ENCODE measurements around the gene LRRIQ1.
A peak's percentile ranks its signal among the peaks of the same experiment; 100 is the strongest.

LRRIQ1 gene

DNA sequence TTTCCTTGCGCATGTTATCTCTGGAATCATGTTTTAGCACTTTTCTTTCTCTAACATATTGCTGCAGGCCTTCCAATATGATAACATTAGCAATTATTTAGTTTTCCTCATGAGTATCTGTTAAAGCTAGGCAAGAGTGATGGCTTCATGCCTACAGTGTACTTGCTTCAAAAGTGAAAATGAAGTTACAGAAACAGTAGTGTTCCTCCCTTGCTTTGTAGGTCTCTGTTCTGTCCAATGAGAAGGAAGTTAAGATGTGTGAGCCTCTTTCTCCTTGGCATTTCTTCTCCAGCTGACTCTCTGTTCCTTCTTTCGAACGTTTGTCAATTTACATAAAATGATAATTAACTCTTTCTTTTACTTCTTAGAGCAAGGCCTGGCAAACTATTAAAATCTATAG is 22.2 kb downstream of the LRRIQ1 start:
- DNase-seq, result no peak

DNA sequence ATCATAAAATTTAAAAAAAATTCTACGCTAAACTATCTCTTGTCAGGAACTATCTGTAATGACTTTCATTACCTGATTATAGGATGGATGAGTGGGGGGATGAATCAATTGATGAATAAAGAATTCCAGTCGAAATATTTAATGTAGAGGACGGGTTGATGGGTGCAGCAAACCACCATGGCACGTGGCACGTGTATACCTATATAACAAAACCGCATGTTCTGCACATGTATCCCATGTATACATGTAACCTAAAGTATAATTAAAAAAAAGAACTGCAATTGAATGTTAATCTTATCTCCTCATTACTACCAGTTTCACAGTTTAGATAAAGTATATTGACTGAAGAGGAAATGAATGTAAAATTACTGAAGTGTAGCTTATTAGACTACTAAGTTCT is 23.4 kb downstream of the LRRIQ1 start:
- no peak for DNase-seq

DNA sequence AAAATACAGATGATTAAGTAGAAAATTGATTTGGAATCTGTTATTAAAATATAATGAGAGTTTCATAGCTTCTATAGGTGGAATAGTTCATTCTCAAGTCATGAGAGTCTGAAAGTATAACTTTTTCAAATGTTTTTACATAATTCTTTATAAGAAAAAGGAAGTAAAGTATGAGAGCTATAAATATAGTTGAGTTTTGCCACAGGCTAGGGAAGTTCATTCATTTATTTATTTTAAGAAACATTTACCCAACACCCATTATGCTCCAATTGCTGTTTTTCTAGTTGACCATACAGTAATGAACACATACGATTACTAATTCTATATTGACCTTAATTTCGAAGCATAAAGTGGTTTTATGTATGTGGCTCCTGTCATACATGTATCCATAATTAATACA is 24.8 kb downstream of the LRRIQ1 start:
- no peak for DNase-seq

DNA sequence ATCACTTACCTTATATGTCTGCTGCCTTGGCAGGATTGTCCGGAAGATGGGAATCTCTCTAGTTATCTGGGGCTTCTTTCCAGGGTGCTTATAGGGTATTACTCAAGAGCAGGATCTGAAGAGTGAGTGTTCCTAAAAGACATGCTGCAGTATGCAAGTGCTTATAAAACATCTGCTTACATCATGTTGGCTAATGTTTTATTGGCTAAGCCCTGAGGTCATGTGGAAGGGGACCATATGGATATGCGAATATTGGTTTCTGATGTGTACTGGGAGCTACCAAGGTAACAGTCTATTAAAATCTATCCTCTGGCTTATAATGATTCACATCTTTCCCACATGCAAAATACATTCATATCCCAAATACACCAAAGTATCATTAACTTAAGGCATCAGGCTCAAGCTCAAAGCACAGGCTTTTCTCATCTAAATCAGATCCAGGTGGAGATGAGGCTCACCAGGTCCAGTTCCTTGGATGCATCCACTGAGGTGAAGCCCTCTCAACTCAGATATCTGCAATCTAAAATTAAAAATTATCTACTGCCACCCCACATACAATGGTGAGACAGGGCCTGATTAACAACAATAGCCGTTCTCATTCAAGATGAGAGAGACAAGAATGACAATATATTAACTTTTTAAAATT is 29.8 kb downstream of the LRRIQ1 start:
- no peak for DNase-seq

DNA sequence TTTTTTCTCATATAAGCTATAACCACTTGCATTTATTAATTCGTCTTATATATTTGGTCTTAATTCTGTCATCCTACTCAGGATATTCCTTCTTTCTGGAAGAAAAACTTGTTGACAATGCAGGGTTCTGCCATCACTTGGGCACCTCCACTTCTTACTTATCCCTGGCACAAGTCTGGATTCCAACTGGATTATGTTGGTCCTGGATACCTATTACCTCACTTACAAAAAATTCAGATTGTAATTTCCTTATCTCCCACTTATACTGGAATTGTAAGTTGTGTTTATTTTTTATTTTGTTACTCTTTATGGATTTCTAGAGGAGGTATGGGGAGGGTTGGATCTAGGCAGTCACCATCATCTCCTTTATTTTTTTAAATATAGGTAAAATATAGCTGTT is 36.7 kb downstream of the LRRIQ1 start:
- no peak for DNase-seq

DNA sequence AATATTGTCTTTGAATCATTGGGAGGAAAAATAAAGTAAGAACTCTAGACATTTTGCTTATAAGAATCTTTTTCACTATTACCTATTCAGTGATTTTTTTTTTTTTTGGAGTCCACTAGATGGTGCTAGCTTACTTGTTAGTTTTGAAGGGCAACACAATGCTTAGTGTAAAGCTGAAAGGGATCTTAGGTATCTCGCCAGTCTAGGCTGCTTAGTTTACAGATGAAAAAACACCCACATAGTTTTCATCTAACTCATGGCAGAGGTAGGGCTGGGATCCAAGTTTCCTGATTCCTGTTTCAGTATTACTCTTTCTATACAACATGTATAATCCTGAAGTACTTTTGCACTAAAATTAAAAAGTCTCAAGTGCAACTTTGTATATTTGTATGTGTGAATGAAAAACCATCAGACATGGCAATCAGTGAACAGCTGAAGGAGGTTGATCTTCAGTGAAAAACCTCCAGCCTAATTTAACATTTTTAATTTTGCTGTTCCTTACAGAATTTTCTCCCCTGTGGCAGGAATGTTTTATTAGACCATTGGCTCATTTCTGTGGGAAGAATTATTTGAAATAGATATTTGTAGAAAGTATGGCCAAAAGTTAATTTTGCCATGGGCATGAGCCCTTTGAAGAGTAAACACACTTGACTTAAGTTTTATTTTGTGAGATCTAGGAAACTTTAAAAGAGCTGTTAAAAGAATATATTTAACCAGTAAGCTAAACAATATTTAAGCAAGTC is 40.7 kb downstream of the LRRIQ1 start:
- DNase-seq, result peak; percentile 40 to 75

DNA sequence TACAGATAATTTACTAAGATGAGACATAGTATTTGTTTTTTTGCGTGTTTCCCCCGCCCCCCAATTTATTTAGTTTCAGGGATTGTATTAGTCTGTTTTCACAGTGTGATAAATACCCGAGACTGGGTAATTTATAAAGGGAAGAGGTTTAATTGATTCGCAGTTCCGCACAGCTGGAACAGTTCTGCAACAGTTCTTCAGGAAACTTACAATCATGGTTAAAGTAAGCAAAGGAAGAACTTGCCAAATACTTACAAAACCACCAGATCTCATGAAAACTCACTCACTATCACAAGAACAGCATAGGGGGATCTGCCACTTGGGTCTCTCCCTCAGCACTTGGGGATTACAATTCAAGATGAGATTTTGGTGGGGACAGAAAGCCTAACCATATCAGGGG is 48.9 kb downstream of the LRRIQ1 start:
- no peak for DNase-seq

DNA sequence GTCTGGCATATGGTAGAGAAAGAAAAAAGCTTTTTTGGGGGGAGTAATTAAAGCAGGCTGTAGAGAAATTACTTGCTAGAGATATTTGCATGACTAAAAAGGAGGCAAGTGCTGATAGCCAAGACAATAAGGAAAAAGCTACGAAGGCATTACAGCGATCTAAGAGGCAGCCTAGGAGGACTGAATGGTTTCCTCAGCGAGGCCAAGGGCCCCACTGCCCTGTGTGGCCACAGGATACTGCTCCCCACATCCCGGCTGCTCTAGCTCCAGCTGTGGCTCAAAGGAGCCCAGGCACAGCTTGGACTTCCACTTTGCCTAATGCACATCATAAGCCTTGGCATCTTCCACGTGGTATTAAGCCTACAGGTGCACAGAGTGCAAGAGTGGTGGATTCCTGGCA is 53.6 kb downstream of the LRRIQ1 start:
- DNase-seq, result no peak

DNA sequence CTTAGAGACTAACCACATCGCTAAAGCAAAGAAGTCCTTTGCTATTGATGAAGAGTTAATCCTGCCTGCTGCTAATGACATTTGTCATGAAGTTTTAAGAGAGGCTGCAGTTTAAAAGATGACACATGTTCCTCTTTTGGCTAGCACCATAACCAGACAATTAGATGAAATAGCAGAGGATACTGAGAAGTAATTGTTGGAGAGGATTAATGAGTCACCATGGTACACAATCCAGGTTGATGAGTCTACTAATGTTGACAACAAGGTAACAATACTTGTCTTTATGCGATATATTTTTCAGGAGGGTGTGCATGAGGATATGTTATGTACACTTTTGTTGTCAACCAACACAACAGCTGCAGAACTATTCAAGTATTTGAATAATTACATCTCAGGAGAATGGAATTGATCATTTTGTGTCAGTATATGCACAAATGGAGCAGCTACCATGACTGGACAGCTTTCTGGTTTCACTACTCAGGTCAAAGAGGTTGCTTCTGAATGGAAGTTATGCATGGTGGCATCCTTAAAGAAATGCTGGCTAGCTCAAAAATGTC is 56.7 kb downstream of the LRRIQ1 start:
- no peak for DNase-seq

DNA sequence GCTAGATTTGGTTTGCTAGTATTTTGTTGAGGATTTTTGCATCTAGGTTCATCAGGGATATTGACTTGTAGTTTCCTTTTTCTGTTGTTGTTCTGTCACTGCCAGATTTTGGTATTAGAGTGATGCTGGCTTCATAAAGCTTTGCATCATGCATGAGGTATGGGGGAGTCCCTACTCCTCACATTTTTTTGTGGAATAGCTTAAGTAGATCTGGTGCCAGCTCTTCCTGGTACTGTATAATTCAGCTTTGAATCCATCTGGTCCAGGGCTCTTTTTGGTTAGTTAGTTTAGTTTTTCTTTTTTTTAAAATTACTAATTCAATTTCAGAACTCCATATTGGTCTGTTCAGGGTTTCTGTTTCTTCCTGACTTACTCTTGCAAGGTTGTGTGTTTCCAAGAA is 59.4 kb downstream of the LRRIQ1 start:
- DNase-seq, result no peak

DNA sequence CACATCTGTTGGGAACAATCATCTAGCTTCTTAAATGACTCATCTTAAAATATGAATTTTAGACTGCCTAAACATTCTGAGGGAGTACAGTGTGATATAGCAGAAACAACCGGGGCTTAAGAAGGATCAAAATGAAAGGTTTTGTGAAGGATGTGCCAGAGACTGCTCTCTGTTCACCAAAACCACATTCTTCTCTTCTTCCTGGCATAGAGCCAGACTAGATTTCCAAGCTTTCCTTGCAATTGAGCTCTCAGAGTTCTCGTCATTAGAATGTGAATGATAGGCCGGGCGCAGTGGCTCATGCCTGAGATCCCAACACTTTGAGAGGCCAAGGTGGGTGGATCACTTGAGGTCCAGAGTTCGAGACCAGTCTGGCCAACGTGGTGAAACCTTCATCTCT is 94.5 kb downstream of the LRRIQ1 start:
- DNase-seq, result no peak

DNA sequence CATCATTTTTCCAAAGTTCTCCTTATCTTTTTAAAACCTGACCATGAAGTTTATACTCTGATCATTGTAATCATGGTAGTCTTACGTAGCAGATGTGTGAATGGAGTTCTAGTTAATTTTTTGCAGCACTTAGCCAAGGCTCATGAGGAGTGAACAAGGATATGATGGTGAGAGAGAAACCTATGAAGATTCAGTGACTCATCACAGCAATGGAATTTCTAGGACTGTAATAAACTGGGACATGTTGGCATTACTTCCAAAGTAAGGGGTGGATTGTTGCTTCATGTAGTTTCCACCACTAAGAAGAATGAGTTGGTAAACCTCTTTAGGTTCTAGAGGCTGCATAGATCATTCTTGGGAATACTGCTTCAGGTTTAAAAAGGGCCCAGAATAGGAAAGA is 102.7 kb downstream of the LRRIQ1 start:
- DNase-seq, result no peak

DNA sequence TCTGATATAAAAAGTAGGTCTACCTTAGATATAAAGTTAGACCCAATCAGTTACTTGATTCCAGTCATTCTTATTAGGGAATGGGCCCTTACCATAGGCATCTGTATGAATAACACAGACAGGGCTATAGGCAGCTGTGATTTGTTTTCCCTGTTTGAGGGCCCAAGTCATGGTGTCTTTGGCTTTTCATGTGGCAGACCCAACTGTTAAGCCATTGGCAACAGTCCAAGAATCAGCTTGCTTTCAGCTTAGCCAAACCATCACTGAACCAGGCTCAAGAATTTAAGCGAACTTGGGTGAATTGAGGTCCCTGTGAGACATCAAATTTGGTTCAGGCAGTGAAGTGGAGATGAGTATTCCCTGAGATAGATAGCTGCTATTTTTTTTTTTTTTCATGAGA is 111.2 kb downstream of the LRRIQ1 start:
- DNase-seq, result no peak

DNA sequence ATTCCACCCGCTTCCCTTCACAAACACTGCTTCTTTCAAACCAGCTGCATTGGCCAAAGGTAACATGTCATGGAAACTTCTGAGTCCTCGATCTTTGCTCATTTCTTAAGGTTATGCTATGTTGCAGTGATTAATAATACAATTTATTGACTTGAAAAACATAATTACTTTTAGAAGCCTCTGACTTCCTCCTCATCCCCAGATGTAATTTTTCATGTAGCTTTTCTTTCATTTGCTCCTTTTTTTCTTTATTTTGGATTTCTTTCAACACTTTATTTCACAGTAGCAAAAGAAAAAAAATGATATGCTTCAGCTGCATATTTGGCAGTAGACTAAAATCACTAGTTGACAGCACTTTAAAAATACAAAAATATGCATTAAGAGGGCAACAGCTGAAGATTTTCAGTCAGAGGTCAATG is 116.2 kb downstream of the LRRIQ1 start:
- DNase-seq, result no peak

DNA sequence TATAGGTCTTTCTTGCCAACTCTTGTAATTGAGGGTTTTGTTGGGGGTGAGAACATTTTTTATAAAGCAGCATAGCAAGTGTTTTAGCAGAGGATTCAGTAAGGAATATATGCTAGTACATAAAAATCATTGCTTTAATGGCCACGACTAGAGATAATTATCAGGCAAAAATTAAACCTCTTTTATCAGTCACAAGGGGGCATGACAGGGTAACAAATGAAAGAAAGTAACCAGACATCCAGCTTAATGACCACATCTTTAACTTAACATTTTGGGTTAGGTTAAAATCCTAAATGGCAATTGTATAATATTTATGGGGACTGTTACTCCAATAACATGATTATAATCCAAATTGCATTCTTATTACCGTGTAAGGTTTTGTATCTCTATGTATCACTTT is 119.6 kb downstream of the LRRIQ1 start:
- DNase-seq, result peak in 1 of 2 experiments; percentile 40

DNA sequence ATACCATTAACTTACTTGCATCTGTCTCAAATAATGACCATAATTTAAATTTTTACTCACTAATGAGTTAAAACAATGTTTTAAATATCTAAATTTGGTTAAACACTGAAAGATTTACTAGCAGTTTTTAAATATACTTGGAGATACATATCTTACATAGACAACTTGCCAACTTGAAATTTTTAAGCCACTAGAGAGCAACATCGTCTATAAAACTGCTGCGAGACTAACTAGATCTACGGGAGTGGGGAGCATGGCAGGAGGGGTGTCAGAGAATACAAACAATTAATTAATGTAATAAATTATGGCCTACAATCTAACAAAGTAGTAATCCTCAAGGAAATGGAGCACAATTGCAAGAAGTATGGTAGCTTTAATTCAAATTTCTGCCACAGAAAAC is 120.4 kb downstream of the LRRIQ1 start:
- DNase-seq, result no peak

DNA sequence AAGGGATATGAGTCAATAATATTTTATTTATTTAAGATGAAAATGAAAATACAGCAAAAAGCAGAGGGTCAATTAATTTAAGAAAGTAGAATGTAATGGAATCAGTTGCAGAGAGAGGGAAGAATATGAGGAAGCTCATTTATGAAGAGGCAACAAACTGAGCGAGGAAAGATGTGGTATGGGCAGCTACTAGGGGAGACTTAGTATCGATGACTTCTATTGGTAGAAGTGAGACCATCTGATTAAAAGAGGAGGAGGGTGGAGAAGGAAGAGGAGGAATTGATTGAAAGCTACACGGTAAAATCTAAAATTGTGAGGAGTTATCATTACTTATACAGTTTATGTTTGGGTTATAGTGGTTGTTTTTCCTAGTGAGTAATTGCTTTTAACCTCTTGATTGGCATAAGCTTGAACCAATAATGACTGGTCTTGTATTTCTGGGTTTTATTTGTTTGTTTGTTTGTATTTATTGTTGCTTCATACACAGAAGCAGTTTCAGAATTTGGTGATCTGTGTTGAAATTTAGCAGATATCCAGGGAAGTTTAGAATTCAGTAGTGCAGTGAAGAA is 121.0 kb downstream of the LRRIQ1 start:
- no peak for DNase-seq

DNA sequence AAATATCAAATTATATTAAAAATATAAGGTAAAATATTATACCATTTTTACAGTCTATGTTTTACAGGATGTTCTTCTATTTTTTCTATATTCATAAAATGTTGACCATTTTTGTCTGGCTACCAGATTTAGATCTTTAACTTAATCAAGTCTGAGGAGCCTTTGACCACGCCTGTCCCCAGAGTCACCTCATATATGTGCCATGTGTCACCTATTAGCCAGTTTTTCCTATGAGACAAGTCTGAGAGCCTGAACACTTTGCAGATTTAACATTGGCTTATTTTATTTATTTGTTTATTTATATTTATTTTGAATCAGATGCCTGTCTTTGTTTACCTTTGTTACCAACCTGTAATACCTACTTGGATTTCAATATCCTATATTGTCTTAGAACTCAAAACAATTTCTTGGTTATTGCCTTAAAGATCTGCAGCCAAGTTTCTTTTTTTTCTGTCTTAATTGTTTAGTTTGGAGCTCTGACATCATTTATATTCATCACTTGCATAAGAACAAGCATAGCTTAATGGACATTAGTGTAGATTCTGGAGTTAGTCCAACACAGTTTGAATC is 127.7 kb downstream of the LRRIQ1 start:
- DNase-seq, result no peak

DNA sequence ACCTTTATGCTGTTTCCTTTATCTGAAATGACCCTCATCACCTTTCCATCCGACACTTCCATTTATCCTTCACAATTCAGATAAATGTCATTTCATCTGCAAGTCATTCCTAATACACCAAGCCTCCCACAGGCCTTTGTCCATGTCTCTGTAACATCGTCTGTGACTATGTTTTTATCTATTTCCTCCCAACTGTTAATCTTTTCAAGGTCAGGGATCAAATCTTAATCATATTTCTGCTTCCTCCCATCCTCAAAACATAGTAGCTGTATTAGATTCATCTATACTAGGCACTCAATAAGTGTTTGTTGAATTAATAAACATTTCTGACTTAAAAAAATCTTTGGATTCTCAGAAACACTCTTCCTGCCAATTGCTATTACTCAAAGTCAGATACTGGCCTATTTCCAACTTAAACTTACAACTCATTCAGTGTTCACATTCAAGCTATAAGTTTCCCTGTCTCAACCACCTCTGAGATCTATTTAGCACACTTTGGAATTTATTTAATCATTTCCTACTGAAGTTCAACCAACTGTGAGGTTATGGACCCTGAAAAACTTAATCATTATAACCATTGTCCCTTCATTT is 143.6 kb downstream of the LRRIQ1 start:
- no peak for DNase-seq

DNA sequence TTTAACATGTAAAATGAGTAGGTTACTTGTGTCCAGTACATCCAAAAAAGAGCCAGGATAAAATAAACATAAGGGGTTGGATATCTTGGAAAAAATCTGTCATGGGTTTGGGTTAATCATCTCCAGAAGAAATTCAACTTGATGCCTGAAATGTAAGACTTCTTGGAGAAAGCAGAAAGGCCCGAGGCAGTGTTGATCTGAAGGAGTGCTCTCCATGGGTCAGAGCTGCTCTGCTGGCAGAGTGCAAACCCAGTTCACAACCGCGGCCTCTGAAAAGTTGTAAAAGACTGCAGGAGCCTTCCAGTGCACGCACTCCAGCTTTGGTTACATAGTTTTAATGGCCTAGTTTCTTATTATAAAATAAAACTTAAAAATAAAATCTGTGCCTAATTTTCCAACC is 146.5 kb downstream of the LRRIQ1 start:
- no peak for DNase-seq

DNA sequence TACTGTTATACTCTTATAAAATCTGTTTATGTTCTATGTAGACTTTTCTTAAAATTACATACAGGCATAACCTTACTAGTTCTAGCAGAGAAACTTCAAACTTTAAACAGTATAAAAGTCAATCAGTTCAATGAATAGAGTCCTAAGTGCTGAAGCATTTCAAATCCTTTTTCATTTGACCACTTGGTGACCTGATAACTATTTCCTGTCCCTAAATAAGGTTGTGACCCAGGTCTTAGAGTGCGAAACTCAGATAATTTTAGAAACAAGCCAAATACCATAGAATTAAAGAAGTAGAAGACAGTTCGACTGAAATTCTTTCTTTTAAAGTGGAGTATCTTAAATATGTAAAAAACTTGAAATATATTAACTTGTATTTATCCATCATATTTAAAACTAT is 147.7 kb downstream of the LRRIQ1 start:
- DNase-seq, result no peak

DNA sequence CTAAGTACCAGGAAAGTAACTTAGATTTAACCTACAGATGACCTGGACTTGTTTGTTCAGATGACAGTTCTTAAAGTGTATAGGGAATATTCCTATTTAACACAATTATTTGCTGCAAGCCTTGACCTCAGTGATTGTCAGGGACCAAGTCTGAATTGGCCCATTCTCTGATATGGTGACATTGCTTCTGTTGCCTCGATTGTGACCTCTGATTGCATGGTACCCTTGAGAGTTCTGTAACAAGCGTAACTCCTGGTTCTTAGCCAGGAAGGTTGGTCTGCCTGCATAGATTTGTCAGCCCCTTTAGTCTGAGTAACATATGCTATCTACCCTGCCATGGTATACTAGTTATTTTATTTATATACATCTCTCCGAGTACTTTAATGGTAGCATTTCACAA is 150.1 kb downstream of the LRRIQ1 start:
- DNase-seq, result no peak

DNA sequence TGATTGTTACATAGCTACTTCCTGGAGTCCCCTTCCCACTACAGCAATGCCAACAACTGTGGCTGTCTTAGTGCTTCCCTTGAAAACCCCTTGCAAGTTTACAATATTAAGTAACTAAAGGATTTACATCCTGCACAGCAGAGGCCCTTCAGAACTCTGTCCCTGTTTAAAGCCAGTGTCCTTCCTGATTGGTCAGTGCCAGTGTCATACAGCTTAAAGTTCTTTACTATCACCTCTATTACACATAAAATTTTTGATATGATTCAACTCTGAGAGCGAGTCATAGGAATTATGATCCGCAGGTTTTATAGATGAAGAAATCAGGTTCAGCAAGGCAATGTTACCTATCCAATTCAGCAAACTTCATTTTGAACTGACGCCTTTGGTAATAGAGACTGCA is 152.5 kb downstream of the LRRIQ1 start:
- DNase-seq, result no peak

DNA sequence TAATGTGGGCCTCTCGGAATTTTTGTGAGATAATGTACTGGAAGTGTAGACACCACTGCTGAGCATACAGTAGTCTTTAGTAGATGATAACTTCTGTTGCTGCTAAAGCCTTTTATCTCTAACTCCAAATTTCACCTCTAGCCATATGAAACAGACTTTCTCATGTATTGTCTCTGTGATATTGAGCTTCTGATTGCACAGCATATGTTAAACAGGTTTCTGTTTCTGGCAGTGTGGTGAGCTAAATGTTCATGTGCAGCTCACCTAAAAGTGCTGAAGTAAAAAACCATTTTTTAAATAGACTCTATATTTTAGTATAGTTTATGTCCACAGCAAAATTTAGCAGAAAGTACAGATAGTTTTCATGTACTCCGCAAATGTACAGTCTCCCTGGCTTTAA is 154.6 kb downstream of the LRRIQ1 start:
- DNase-seq, result no peak
